ENCODE measurements around the gene PPP6R2. TPM values are rescaled to one million over a fixed set of nuclear protein-coding genes. Genes with fewer than 3 reads are reported as not detected.

Gene PPP6R2
- total RNA-seq, 1 donor from 2014 or later, result 49.3 TPM

DNA sequence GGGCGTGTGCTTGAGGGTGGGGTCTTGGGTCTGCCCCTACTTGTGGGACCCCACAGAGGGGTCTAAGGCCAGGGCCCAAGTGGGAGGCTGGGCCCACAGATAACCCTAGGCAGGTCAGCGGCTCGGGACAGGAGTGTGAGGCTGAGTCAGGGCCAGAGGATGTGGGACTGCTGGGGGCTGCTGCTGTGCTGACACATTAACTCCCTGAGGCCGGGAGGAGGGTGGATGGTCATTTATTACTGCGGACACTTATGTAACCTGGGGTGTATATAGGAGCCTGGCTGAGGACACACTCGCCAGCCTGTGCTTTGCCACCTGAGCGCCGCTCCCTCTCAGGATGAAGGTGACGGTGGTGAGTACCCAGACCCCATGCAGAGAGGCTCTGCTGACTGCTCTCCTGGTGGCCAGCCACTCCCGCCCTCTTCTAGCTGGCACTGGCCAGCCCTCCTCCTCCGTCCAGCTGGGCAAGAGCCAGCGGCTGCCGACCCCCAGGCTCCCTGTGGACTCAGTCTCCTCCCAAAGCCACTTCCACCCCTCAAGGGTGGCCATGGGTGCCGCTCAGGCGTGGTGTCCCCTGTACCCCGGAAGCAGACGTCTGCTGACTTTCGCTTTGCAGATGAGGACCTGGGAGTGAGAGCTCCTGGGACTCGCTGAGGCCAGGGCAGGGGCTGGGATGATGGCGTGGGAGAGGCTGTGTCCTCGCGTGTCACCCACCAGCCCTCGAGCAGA is 143.6 kb downstream of the PPP6R2 start, which contains the start of gene MIOX:
TSS of gene MIOX (plus strand) at position 299 of the 729 bp plus-strand sequence. CDS start at position 338, 39 bp downstream.
- TF ChIP-seq, protein P1, sequence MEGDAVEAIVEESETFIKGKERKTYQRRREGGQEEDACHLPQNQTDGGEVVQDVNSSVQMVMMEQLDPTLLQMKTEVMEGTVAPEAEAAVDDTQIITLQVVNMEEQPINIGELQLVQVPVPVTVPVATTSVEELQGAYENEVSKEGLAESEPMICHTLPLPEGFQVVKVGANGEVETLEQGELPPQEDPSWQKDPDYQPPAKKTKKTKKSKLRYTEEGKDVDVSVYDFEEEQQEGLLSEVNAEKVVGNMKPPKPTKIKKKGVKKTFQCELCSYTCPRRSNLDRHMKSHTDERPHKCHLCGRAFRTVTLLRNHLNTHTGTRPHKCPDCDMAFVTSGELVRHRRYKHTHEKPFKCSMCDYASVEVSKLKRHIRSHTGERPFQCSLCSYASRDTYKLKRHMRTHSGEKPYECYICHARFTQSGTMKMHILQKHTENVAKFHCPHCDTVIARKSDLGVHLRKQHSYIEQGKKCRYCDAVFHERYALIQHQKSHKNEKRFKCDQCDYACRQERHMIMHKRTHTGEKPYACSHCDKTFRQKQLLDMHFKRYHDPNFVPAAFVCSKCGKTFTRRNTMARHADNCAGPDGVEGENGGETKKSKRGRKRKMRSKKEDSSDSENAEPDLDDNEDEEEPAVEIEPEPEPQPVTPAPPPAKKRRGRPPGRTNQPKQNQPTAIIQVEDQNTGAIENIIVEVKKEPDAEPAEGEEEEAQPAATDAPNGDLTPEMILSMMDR (conservative IDR thresholded peaks at IDR 0.05; ENCODE audit: low read depth, low read length), result no peak
- peak within 1 kb of the TSS; percentile 58 for H3K4me3 ChIP-seq (ENCODE audit: low read depth, low read length)
- no peak for DNase-seq (ENCODE audit: low read depth)

DNA sequence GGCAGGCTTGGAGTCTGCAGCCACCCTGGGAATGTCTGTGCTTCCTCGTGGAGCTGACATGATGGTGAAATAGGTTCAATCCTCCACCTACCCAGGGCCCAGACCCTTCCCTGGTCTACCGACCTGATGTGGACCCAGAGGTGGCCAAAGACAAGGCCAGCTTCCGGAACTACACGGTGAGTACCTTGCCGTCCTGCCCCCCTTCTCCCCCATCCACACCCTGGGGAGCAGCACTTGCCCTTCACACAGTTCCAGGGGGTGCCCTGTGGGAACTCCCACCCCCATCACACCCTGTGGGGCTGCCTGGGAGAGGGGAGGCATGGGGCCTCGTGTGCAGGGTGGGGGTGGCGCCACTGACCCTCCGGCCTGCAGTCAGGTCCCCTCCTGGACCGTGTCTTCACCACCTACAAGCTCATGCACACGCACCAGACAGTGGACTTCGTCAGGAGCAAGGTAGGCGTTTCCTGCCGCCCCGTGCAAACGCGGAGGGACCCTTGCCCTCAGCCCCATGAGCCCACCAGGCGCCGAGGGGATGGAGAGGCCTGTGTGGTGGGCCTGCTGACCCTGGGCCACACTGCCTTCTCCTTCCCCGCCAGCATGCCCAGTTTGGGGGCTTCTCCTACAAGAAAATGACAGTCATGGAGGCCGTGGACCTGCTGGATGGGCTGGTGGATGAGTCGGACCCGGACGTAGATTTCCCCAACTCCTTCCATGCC is 144.3 kb downstream of the PPP6R2 start:
- TF ChIP-seq, protein P1 (conservative IDR thresholded peaks at IDR 0.05; ENCODE audit: low read depth, low read length), result no peak
- no peak for DNase-seq (ENCODE audit: low read depth)
- peak overlapping the region; percentile 58 for H3K4me3 ChIP-seq (ENCODE audit: low read depth, low read length)

DNA sequence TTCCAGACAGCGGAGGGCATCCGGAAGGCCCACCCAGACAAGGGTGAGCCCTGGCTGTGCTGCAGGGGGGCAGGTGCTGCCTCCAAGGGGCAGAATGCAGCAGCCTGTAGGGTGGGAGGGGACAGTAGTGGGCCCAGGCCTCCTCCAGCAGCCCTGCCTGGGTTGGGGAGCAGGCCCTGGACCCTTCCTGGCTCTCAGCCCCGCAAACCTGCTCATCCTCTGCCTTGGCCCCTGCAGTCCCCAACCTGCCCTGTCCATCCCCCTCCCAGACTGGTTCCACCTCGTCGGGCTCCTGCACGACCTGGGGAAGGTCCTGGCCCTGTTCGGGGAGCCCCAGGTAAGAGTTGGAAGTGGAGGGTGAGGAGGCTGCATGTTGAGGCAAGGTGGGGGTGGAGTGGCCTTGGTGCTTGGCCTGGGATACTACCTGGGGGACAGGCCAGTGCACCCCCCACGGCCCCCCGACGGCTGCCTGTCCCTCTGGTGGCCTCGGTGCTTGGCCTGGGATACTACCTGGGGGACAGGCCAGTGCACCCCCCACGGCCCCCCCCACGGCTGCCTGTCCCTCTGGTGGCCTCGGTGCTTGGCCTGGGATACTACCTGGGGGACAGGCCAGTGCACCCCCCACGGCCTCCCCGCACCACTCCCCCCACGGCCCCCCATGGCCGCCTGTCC is 145.0 kb downstream of the PPP6R2 start:
- TF ChIP-seq, protein P1 (conservative IDR thresholded peaks at IDR 0.05; ENCODE audit: low read depth, low read length), result no peak
- DNase-seq (ENCODE audit: low read depth), result no peak

DNA sequence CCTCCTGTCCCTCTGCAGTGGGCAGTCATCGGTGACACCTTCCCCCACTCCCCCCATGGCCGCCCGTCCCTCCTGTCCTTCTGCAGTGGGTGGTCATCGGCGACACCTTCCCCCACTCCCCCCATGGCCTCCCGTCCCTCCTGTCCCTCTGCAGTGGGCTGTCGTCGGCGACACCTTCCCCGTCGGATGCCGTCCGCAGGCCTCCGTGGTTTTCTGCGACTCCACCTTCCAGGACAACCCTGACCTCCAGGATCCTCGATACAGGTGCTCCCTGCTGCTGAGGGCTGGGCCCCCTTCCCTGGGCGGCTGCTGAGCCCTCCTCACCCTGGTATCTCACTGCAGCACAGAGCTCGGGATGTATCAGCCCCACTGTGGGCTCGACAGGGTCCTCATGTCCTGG is 145.8 kb downstream of the PPP6R2 start:
- DNase-seq (ENCODE audit: low read depth), result no peak
- H3K4me3 ChIP-seq (ENCODE audit: low read depth, low read length), result no peak overlapping the region
- TF ChIP-seq, protein P1 (conservative IDR thresholded peaks at IDR 0.05; ENCODE audit: low read depth, low read length), result no peak

More for the DNA sequence above, 145.0 kb downstream of the PPP6R2 start:
- peak overlapping the region; percentile 58 for H3K4me3 ChIP-seq (ENCODE audit: low read depth, low read length)

DNA sequence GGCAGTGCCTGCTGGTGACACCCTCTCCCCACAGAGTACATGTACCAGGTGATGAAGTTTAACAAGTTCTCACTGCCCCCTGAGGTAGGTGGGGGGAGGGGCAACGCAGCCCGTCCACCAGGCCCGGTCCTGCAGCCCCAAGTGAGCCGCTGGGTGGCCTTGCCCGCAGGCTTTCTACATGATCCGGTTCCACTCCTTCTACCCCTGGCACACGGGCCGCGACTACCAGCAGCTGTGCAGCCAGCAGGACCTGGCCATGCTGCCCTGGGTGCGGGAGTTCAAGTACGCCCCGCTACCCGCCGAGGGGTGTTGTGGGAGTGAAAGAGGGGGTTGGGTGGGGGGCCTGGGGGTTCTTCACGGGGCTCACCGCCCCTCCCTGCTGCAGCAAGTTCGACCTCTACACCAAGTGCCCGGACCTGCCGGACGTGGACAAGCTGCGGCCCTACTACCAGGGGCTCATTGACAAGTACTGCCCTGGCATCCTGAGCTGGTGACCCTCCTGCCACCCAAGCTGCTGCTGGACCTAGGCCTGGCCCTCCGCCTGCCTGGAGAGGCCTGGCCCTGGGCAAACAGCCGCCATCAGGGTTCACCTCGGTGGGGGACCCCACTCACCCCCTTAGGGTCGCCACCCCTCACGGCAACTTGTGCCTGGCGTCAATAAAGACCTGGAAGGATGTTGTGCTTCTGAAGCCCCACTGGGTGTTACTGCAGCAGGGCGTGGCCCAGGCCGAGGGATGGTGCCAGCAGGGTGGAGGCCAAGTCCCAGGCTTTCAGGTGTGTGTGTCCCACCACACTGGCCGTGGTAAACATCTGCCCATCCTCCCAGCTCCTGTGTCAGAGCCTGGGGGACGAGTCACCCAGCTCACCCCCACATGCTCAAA is 146.5 kb downstream of the PPP6R2 start:
- TF ChIP-seq, protein P1 (conservative IDR thresholded peaks at IDR 0.05; ENCODE audit: low read depth, low read length), result no peak
- DNase-seq (ENCODE audit: low read depth), result no peak
- H3K4me3 ChIP-seq (ENCODE audit: low read depth, low read length), result no peak overlapping the region
